ENCODE results near the gene ZNF48.

The ZNF48 gene

GRCh38 chr16:30444231-30445148 lies 49.3 kb downstream of the ZNF48 start:
- TF ChIP-seq CTCF (IDR thresholded peaks at IDR 0.05; ENCODE audit: low read depth, low read length, missing control alignments) = no peak
- peak overlapping the region; percentile 95 for H3K4me3 ChIP-seq (ENCODE audit: low read depth, low read length)
- no peak for DNase-seq (ENCODE audit: low read depth)

- peak overlapping the region; percentile 95 for H3K4me3 ChIP-seq (ENCODE audit: low read depth, low read length)
- no peak for DNase-seq (ENCODE audit: low read depth)
- TF ChIP-seq CTCF (IDR thresholded peaks at IDR 0.05; ENCODE audit: low read depth, low read length, missing control alignments) = no peak
Measured at GRCh38 chr16:30445149-30445407, 49.9 kb downstream of the ZNF48 start.

DNA sequence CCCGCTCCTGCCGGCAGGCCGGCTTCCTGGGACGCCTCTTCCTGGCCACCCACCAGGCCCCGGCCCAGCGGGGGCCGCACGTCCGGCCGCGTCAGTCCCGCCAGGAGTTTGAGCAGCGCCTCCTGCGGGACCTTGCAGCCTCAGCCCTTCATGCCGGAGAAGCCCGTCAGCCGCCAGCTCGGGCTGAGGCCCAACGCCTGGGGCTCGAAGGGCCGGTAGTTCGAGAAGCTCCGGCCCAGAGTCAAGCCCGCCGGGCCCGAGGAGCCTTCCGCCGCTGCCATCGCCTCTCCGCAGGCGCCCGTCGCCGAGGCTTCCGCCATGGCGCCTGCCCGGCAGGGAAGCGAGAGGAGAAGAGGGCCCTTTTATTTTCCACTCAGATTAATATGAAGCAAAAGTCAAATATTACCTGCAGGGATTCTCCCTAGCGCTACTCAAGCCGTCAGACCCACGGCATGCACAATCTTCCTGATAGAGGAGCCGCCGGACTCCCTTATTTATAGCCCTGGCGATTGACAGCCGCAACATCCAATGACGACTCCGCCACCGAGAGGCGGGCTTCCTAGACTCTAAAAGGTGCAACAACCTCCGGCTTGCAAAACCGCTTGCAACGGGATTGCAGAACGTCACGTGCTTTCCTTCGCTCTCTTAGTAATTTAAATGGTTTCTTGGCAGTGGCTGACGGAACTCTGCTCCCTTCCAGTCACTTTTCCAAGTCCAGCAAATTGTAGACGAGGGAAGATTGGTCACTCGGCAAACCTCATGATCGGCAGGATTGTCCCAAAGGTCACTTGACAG lies 50.4 kb downstream of the ZNF48 start, which contains the start of gene SEPHS2:
Gene SEPHS2 (minus strand): TSS at position 467 of the 795 bp plus-strand sequence. CDS start 147 bp downstream, at position 320.
- H3K4me3 ChIP-seq (ENCODE audit: low read depth, low read length) = peak within 1 kb of the TSS; percentile 95
- TF ChIP-seq CTCF (IDR thresholded peaks at IDR 0.05; ENCODE audit: low read depth, low read length, missing control alignments) = peak; percentile 49
- peak; percentile 96 for DNase-seq (ENCODE audit: low read depth)

GRCh38 chr16:30446203-30446595 lies 51.0 kb downstream of the ZNF48 start:
- no peak for DNase-seq (ENCODE audit: low read depth)
- peak overlapping the region; percentile 95 for H3K4me3 ChIP-seq (ENCODE audit: low read depth, low read length)
- TF ChIP-seq CTCF (IDR thresholded peaks at IDR 0.05; ENCODE audit: low read depth, low read length, missing control alignments) = no peak

DNA sequence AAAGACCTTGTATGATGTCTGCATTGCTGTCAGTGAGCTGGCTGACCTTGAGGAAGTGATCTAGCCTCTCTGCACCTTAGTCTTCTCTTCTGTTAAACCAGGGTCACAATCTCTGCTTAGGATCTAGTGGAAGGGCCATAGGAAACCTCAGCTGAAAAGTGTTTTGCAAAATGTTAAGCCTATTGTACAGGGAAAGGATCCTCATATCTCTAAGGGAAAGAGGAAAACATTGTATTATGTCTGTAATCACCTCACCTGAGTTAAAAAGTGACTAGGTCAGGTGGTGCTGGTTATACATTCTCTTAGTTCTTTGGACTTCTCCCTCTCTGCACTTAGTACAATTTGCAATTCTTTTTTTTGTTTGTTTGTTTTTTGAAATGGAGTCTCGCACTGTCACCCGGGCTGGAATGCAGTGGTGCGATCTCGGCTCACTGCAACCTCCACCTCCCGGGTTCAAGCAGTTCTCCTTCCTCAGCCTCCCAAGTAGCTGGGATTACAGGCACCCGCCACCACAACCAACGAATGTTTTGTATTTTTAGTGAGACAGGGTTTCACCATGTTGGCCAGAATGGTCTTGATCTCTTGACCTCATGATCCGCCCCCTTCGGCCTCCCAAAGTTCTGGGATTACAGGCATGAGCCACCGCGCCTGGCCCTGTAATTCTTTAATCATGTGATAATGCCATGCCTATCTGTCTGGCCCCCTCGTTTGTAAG lies 52.4 kb downstream of the ZNF48 start:
- no peak for DNase-seq (ENCODE audit: low read depth)
- no peak overlapping the region for H3K4me3 ChIP-seq (ENCODE audit: low read depth, low read length)
- no peak for TF ChIP-seq CTCF (IDR thresholded peaks at IDR 0.05; ENCODE audit: low read depth, low read length, missing control alignments)

DNA sequence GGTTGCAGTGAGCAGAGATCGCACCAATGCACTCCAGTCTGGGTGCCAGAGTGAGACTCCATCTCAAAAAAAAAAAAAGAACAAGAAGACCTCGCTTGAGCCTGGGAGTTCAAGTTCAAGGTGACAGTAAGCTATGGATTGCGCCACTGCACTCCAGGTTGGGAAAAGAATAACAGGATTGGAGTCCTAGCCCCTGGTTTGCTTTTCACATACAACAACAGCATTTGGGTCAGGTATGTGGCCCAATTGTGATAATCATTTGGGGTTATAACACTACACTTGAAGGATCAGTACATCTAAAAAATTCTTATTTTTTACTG lies 53.9 kb downstream of the ZNF48 start:
- H3K4me3 ChIP-seq (ENCODE audit: low read depth, low read length) = no peak overlapping the region
- no peak for TF ChIP-seq CTCF (IDR thresholded peaks at IDR 0.05; ENCODE audit: low read depth, low read length, missing control alignments)
- no peak for DNase-seq (ENCODE audit: low read depth)
